Glutamatergic neuron (in vitro differentiated cells): ENCODE measurements around the gene PDLIM3. TPM values are rescaled to one million over a fixed set of nuclear protein-coding genes. Genes with fewer than 3 reads are reported as not detected.

Experiments
- DNase-seq: peaks from one replicate; pipeline ENCODE4 v3.0.0; 2022
- H3K27ac Mint-ChIP-seq: one replicate; pipeline ENCODE4 v1.8.0; 2020; ENCODE audit warnings: mild to moderate bottlenecking, mixed read lengths, inconsistent platforms; ENCODE audit not compliant: unreplicated experiment
- H3K27me3 Mint-ChIP-seq: one replicate; pipeline ENCODE4 v1.8.0; 2020; ENCODE audit warnings: mild to moderate bottlenecking, moderate library complexity, mixed read lengths, inconsistent platforms; ENCODE audit not compliant: unreplicated experiment
- H3K36me3 Mint-ChIP-seq: one replicate; pipeline ENCODE4 v1.8.0; 2020; ENCODE audit warnings: mild to moderate bottlenecking, mixed read lengths, inconsistent platforms; ENCODE audit not compliant: unreplicated experiment
- H3K4me1 Mint-ChIP-seq: one replicate; pipeline ENCODE4 v1.8.0; 2020; ENCODE audit warnings: mild to moderate bottlenecking, low read depth, mixed read lengths, inconsistent platforms; ENCODE audit not compliant: unreplicated experiment
- H3K4me3 Mint-ChIP-seq: one replicate; pipeline ENCODE4 v1.8.0; 2020; ENCODE audit warnings: mild to moderate bottlenecking, mixed read lengths, inconsistent platforms; ENCODE audit not compliant: unreplicated experiment
- H3K9me3 Mint-ChIP-seq: one replicate; pipeline ENCODE4 v1.8.0; 2020; ENCODE audit warnings: mild to moderate bottlenecking, moderate library complexity, mixed read lengths, inconsistent platforms; ENCODE audit not compliant: unreplicated experiment
- CTCF ChIP-seq: fragments of 200-600 bp; sonication (generic); IDR thresholded peaks from one replicate; pipeline ENCODE4 v1.5.0; 2021; ENCODE audit not compliant: partially characterized antibody, unreplicated experiment
- total RNA-seq: library from RNA; stranded (reverse); fragmentation: NEBNext Ultra II Directional; extraction: Animal tissue kit (Norgen Biotek cat#: 25700); gene quantifications from one replicate; pipeline ENCODE4 v1.2.1, GENCODE V29; 2021; ENCODE audit not compliant: unreplicated experiment

The PDLIM3 gene
- total RNA-seq, 1 donor from 2014 or later: 262 TPM

- Mint-ChIP-seq H3K9me3 (peaks cover 6% of the 10 kb centered on the region), H3K27me3 (peaks cover 10% of the 10 kb centered on the region), H3K36me3 (peaks cover 11% of the 10 kb centered on the region), H3K4me3 (no peak overlapping the region), H3K27ac (no peak overlapping the region), H3K4me1 (peaks cover 3% of the 10 kb centered on the region)
- TF ChIP-seq CTCF: no peak
- DNase-seq: no peak
Measured at GRCh38 chr4:185500035-185500434, 35.3 kb downstream of the PDLIM3 start.

- no peak for DNase-seq
- no peak overlapping the region for H3K27ac Mint-ChIP-seq
- no peaks in the 10 kb centered on the region for H3K27me3 Mint-ChIP-seq
- H3K4me3 Mint-ChIP-seq: no peak overlapping the region
- peaks cover 7% of the 10 kb centered on the region for H3K9me3 Mint-ChIP-seq
- TF ChIP-seq CTCF: no peak
- no peaks in the 10 kb centered on the region for H3K4me1 Mint-ChIP-seq
- peaks cover 7% of the 10 kb centered on the region for H3K36me3 Mint-ChIP-seq
Measured at GRCh38 chr4:185488650-185489049, 46.7 kb downstream of the PDLIM3 start.

GRCh38 chr4:185481401-185481800 is 53.9 kb downstream of the PDLIM3 start:
- H3K4me3 Mint-ChIP-seq: no peak overlapping the region
- no peaks in the 10 kb centered on the region for H3K4me1 Mint-ChIP-seq
- TF ChIP-seq CTCF: no peak
- H3K9me3 Mint-ChIP-seq: peaks cover 2% of the 10 kb centered on the region
- H3K27me3 Mint-ChIP-seq: peaks cover 3% of the 10 kb centered on the region
- no peaks in the 10 kb centered on the region for H3K36me3 Mint-ChIP-seq
- no peak for DNase-seq
- H3K27ac Mint-ChIP-seq: no peak overlapping the region

- Mint-ChIP-seq H3K36me3 (no peaks in the 10 kb centered on the region), H3K27me3 (peaks cover 3% of the 10 kb centered on the region), H3K27ac (no peak overlapping the region), H3K4me1 (no peaks in the 10 kb centered on the region), H3K9me3 (no peaks in the 10 kb centered on the region), H3K4me3 (no peak overlapping the region)
- no peak for DNase-seq
- no peak for TF ChIP-seq CTCF
Measured at GRCh38 chr4:185480016-185480732, 55.1 kb downstream of the PDLIM3 start.

- Mint-ChIP-seq H3K36me3 (no peaks in the 10 kb centered on the region), H3K27ac (no peak overlapping the region), H3K4me1 (no peaks in the 10 kb centered on the region), H3K9me3 (no peaks in the 10 kb centered on the region), H3K4me3 (no peak overlapping the region), H3K27me3 (peaks cover 3% of the 10 kb centered on the region)
- DNase-seq: no peak
- no peak for TF ChIP-seq CTCF
Measured at GRCh38 chr4:185479507-185479971, 55.8 kb downstream of the PDLIM3 start.
